NCI-H2029 treated with DMSO at 0.1 percent for 48 hours (cell line): ENCODE results near the gene BABAM1.
A peak's percentile ranks its signal among the peaks of the same experiment; 100 is the strongest.

Experiments used
- DNase-seq: peaks from one replicate; lab custom pipeline; 2025; lab: John Stamatoyannopoulos, UW

The BABAM1 gene

GRCh38 chr19:17266975-17267788 is at the start of gene BABAM1:
TSS of gene BABAM1 (plus strand) at chr19:17267443. CDS start at chr19:17268807, 1,364 bp downstream.
- DNase-seq: peak; percentile 100

- DNase-seq: no peak
Observed at GRCh38 chr19:17219286-17219685, 48.0 kb upstream of the BABAM1 start.

- no peak for DNase-seq
Observed at GRCh38 chr19:17220207-17220758, 47.0 kb upstream of the BABAM1 start.

- DNase-seq: no peak
Observed at GRCh38 chr19:17225053-17225452, 42.2 kb upstream of the BABAM1 start.

GRCh38 chr19:17226002-17226933 is 41.0 kb upstream of the BABAM1 start, which contains the start of gene OCEL1:
TSS of gene OCEL1 (plus strand) at chr19:17226226. CDS start at chr19:17226248, 22 bp downstream.
- peak; percentile 88 for DNase-seq

GRCh38 chr19:17227798-17228367 is 39.4 kb upstream of the BABAM1 start:
- no peak for DNase-seq

- DNase-seq: no peak
Observed at GRCh38 chr19:17229890-17230289, 37.4 kb upstream of the BABAM1 start.

DNA sequence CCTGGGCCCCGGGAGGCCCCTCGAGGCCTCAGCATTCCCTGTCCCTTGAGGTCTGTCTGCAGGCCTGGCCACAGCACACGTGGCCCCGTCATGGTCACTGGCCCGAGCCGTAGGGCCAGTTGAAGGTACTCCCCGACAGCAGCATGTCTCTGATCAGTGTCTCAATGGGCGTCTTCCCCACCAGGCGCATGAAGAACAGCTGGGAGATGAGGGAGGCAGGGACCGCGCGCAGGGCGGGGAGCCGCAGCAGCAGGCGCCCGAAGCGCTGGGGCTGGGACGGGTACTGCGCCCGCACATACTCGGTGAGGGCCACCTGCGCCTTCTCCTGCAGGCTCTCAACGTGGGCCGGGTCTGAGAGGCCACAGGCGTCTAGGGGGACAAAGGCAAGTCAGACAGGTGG is 35.0 kb upstream of the BABAM1 start:
- DNase-seq: no peak

DNA sequence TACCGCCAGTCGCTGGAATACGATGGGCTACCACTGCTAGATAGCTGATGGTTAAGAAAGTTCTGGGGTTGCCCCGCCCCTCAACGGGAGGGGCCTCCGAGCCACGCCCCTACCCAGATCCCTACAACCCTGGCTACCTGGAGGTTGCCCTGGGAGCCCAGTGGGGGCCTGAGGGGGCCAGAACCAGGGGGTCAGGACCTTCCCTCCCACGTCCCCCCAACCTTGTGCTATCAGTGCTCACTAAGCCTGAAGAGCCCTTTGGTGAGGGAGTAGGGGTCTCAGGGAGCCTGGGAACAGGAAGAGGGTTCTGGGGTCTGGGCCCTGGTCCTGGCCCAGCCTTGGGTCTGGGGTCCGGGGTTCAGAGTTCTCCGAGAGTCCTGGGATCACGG is 32.3 kb upstream of the BABAM1 start:
- no peak for DNase-seq

- DNase-seq: no peak
Observed at GRCh38 chr19:17235300-17235970, 31.8 kb upstream of the BABAM1 start.

DNA sequence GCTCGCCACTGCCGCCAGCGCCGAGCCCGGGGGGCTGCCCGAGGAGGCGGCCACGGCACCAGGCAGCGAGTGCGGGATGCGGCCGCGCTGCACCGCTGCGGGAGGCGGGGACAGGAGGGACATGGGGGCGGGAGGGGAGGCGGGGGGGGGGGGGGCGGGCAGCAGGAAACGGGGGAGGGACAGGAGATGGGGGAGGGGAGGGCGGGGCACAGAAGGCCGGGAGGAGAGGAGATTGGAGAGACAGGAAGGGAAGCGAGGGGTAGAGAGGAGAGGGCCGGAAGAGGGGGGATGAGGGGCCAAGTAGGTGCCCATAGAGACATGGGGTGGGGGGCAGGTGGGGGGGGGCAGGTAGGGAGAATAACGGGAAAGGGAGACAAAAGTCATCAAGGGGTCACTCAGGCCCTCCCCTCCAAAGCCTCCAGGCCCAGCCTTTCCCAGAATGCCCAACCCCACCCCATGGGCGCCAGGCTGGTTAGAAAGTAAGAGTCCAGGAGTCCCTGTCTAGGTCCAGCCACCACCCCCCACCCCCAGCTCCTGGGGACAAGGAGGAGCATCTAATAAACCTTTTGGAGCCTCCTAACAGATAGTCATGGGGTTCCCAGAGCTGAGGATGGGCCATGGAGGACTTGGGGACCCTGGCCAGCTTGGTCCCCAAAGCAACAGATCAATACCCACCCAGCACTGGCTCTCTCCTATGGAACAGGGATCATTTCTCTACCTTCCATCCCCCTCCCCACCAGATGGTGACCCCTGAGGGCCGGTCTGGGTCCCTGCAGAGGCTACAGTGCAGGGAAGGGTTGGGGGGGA is 31.1 kb upstream of the BABAM1 start:
- peak; percentile 36 for DNase-seq

- no peak for DNase-seq
Observed at GRCh38 chr19:17236811-17237543, 30.3 kb upstream of the BABAM1 start.

GRCh38 chr19:17237747-17238706 is 29.2 kb upstream of the BABAM1 start:
- DNase-seq: no peak

GRCh38 chr19:17240062-17240752 is 27.0 kb upstream of the BABAM1 start:
- no peak for DNase-seq

DNA sequence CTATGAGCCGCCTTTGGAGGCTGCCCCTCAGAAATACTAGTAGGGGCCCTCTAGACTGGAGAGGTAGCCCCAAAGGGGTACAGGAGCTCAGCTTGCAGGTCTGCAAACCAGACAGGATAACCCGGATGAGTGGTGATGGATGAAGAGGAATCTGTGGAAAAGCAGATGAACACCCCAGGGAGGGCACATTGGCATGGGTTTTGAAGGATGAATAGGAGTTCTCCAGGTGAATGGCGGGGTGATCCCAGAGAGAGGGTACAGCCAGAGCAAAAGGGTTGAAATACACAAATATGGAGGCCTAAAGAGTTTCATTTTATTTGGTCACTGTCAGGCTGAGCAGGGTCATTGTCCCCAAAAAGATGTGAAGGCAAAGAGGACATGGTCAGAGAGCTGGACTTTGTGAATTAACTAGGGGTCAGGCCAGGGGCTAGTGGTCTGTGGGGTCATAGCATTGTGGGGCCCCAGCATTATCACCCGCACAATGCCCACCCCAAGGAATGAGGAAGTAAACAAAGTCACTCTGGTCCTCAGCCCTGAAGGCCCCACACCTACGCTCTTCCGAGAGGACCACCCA is 26.3 kb upstream of the BABAM1 start:
- DNase-seq: no peak

GRCh38 chr19:17242431-17243208 is 24.6 kb upstream of the BABAM1 start:
- DNase-seq: no peak

GRCh38 chr19:17243211-17243829 is 23.9 kb upstream of the BABAM1 start:
- no peak for DNase-seq
